NCI-H2029 treated with DMSO at 0.1 percent for 48 hours (cell line): ENCODE data around the gene KHDC1L.
"Not testable (repeated sequence)": the region's sequence is repeated elsewhere in the genome, so short reads cannot be mapped to it uniquely, and the experiment has no call there.

Experiments used
- DNase-seq: peaks from one replicate; lab custom pipeline; 2025; lab: John Stamatoyannopoulos, UW

Gene KHDC1L

GRCh38 chr6:73204252-73204651 is 21.0 kb downstream of the KHDC1L start:
- DNase-seq: no peak

GRCh38 chr6:73203098-73203497 is 22.2 kb downstream of the KHDC1L start:
- no peak for DNase-seq

GRCh38 chr6:73200735-73201134 is 24.6 kb downstream of the KHDC1L start:
- DNase-seq: no peak

GRCh38 chr6:73200247-73200646 is 25.0 kb downstream of the KHDC1L start:
- DNase-seq: no peak

GRCh38 chr6:73194744-73195143 is 30.6 kb downstream of the KHDC1L start:
- no peak for DNase-seq

GRCh38 chr6:73193302-73193701 is 32.0 kb downstream of the KHDC1L start:
- not testable (repeated sequence) for DNase-seq

GRCh38 chr6:73182021-73182607 is 43.2 kb downstream of the KHDC1L start:
- no peak for DNase-seq

GRCh38 chr6:73180763-73181619 is 44.3 kb downstream of the KHDC1L start:
- peak; percentile 69 for DNase-seq

GRCh38 chr6:73180076-73180738 is 45.1 kb downstream of the KHDC1L start:
- DNase-seq: no peak

GRCh38 chr6:73177221-73177944 is 47.9 kb downstream of the KHDC1L start:
- no peak for DNase-seq

- DNase-seq: no peak
These were observed 49.2 kb downstream of the KHDC1L start for GRCh38 chr6:73176057-73176456.

- no peak for DNase-seq
These were observed 50.6 kb downstream of the KHDC1L start for GRCh38 chr6:73174646-73175045.
